ENCODE measurements around the gene RCAN2.
"Not testable (repeated sequence)": the region's sequence is repeated elsewhere in the genome, so short reads cannot be mapped to it uniquely, and the experiment has no call there.

Gene RCAN2

DNA sequence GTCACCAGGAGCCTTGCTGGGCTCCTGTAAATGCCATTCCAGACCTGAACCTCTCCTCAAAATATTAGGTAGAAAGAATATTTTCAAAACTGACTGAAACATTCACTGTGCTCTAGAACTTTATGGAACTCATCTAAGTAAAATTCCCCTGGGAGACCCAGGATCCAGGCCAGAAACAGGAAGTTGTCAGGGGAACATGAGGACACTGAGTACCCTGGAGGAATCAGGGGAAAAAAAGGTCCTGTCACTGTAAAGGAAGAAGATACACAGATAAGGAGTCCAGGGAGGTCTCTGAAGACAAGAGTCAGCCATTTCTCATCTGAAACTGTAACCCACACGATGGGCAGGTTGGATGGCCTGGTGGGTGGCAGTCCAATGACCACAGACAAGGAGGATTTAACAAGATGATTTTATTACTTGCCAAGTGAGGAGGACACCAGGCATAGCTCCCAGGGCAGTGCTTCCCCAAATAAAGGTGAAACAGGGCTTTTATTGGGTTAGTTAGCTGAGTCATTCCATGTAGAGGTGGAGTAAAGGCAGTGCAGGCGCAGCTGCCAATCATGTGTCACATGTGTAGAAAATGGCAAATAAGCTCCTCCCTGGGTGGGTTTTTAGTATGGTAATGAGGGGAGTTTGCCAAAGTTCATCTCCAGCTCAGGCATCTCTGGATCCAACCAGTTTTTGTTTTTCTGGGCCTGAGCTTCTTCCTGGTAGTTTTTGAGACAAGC lies 138.5 kb downstream of the RCAN2 start:
- ATAC-seq (replicated peaks) (no peak), DNase-seq (no peak)
- Mint-ChIP-seq H3K36me3 (ENCODE audit: insufficient read depth) (no peaks in the 10 kb centered on the region), H3K27me3 (peaks cover 0 to 6% of the 10 kb centered on the region in 2 donors), H3K4me3 (no peak overlapping the region), H3K4me1 (ENCODE audit: low read depth in 2 of 2) (peaks cover 4 to 6% of the 10 kb centered on the region in 2 donors), H3K27ac (no peak overlapping the region), H3K9me3 (no peaks in the 10 kb centered on the region)

DNA sequence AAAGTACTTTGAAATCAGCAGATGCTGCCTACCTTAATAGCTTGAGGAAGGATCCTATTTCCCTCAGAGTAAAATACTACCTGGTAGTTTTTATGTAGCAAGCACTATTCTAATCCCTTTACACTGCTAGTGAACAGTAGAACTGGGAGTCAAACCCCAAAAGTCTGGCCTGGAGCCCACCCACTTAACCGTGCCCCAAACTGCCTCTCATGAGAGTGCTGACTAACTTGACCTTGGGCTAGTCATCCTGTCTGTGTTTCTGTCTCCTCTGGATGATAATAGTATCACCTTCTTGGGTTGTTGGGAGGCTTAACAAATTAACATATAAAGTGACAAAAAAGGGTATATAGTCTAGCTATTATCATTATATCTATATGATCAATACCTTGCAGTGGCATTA lies 140.5 kb downstream of the RCAN2 start:
- Mint-ChIP-seq H3K4me3 (no peak overlapping the region), H3K27ac (no peak overlapping the region), H3K27me3 (peaks cover 0 to 6% of the 10 kb centered on the region in 2 donors), H3K9me3 (no peaks in the 10 kb centered on the region), H3K4me1 (ENCODE audit: low read depth in 2 of 2) (no peaks in the 10 kb centered on the region), H3K36me3 (ENCODE audit: insufficient read depth) (no peaks in the 10 kb centered on the region)
- no peak for DNase-seq
- no peak for ATAC-seq (replicated peaks)

DNA sequence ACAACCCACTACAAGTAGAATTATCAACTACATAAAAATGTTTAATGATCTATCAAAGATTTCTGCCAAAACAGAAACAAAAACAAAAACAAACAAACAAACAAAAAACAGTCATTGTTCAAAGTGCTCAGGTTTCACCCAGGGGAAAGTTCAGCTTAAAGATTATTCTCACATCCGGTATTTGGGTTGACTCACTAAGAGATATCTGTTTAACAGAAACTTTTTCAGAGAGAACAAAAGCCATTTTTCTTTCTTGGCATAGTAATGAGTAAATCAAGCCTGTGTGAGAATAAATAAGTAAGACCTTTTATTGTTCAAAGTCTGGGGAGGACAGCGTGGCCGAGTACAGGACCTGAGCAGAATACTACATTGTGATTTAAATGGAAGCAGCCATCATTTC lies 143.6 kb downstream of the RCAN2 start:
- Mint-ChIP-seq H3K4me1 (ENCODE audit: low read depth in 2 of 2) (no peaks in the 10 kb centered on the region), H3K4me3 (no peak overlapping the region), H3K27ac (no peak overlapping the region), H3K36me3 (ENCODE audit: insufficient read depth) (no peaks in the 10 kb centered on the region), H3K9me3 (no peaks in the 10 kb centered on the region), H3K27me3 (peaks cover 6 to 14% of the 10 kb centered on the region in 2 donors)
- DNase-seq (no peak), ATAC-seq (replicated peaks) (no peak)

DNA sequence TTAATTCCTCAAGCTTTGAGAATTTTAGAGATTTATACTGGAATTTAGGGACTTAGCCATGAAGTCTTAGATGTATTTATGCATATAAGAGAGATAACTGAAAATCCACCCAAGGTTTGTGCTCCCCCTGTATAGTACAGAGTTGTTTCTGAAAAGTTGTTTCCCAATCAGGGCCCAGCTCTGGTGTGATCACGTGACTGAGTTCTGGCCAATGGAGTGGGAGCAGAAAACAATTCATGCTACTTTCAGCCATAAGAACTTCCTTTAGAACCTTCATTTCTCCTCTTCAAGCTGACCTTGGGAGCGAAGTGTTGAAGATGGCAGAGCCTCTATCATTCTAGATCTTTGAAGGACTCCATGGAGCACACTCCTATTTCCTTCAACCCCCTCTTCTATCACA lies 151.0 kb downstream of the RCAN2 start:
- H3K36me3 Mint-ChIP-seq (ENCODE audit: insufficient read depth) = no peaks in the 10 kb centered on the region
- no peaks in the 10 kb centered on the region for H3K9me3 Mint-ChIP-seq
- H3K4me1 Mint-ChIP-seq (ENCODE audit: low read depth in 2 of 2) = no peaks in the 10 kb centered on the region
- ATAC-seq (replicated peaks) (no peak), DNase-seq (no peak)
- no peak overlapping the region for H3K4me3 Mint-ChIP-seq
- H3K27ac Mint-ChIP-seq = no peak overlapping the region
- H3K27me3 Mint-ChIP-seq = peaks cover 21 to 23% of the 10 kb centered on the region in 2 donors

DNA sequence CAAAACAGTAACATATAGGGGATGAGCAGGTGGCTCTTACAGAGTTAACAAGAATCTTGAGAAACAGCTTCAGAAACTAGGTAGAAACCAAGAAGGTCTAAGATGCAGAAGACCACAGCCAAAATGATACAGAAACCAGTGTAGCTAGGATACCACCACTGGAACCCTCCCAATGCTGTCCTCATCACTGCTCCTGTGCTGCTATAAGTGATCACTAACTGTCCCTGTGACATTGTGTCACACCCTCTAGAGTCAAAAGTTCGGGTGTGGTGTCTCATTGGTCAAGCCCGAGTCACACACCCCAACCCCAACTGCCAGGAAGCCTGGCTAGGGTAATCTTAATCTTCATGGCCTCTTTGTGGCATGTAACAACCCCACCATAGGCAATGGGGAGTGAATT lies 153.1 kb downstream of the RCAN2 start:
- H3K27me3 Mint-ChIP-seq = peaks cover 18 to 21% of the 10 kb centered on the region in 2 donors
- ATAC-seq (replicated peaks) (no peak), DNase-seq (no peak)
- no peaks in the 10 kb centered on the region for H3K9me3 Mint-ChIP-seq
- H3K4me3 Mint-ChIP-seq = no peak overlapping the region
- no peaks in the 10 kb centered on the region for H3K4me1 Mint-ChIP-seq (ENCODE audit: low read depth in 2 of 2)
- H3K36me3 Mint-ChIP-seq (ENCODE audit: insufficient read depth) = no peaks in the 10 kb centered on the region
- no peak overlapping the region for H3K27ac Mint-ChIP-seq

DNA sequence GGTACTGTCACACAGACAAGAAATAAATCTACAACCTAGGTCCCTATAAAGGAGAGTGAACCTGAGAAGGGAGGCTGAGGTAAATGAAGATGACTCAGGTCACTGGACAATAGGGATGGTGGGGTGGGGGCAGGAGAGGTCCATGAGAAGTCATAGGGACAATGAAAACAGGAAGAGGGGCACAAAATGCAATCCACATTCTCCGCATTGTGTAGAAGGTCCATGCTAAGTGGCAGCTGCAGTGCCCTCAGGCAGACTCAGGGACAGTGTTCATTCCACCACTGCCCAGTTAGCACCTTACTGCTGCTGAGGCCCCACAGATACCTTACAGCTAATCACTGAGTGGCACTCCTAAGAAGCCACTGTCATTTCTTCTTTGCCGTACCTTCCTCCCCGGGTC lies 156.8 kb downstream of the RCAN2 start:
- Mint-ChIP-seq H3K27ac (no peak overlapping the region), H3K4me3 (no peak overlapping the region), H3K27me3 (peaks cover 7 to 21% of the 10 kb centered on the region in 2 donors)

DNA sequence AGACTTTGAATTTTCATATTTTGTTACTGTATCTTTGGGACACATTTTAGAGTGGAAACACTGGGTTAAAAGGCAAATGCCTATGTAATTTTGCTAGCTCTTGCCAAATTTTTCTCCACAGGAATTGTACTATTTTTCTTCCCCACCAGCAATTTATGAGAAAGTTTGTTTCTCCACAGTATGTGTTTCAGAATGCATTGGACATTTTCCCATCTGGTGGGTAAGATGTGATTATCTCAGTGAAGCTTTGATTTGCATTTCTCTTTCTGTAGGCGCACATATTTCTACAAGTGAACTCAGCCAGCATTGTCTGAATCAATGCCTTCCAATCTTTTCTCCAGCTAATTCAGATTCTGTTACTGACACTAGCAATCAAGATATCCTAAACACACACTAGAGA lies 157.8 kb downstream of the RCAN2 start:
- Mint-ChIP-seq H3K27me3 (peaks cover 7 to 21% of the 10 kb centered on the region in 2 donors), H3K36me3 (ENCODE audit: insufficient read depth) (no peaks in the 10 kb centered on the region), H3K9me3 (no peaks in the 10 kb centered on the region), H3K4me3 (no peak overlapping the region), H3K4me1 (ENCODE audit: low read depth in 2 of 2) (no peaks in the 10 kb centered on the region), H3K27ac (no peak overlapping the region)
- DNase-seq = no peak
- ATAC-seq (replicated peaks) = no peak

More for the DNA sequence above, 156.8 kb downstream of the RCAN2 start:
- Mint-ChIP-seq H3K4me1 (ENCODE audit: low read depth in 2 of 2) (no peaks in the 10 kb centered on the region), H3K36me3 (ENCODE audit: insufficient read depth) (no peaks in the 10 kb centered on the region), H3K9me3 (no peaks in the 10 kb centered on the region)
- DNase-seq (no peak), ATAC-seq (replicated peaks) (no peak)

DNA sequence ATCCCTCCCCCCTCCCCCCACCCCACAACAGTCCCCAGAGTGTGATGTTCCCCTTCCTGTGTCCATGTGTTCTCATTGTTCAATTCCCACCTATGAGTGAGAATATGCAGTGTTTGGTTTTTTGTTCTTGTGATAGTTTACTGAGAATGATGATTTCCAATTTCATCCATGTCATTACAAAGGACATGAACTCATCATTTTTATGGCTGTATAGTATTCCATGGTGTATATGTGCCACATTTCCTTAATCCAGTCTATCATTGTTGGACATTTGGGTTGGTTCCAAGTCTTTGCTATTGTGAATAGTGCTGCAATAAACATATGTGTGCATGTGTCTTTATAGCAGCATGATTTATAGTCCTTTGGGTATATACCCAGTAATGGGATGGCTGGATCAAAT lies 158.8 kb downstream of the RCAN2 start:
- not testable (repeated sequence) for H3K27ac Mint-ChIP-seq; H3K4me1 Mint-ChIP-seq (ENCODE audit: low read depth in 2 of 2); DNase-seq; H3K36me3 Mint-ChIP-seq (ENCODE audit: insufficient read depth); H3K9me3 Mint-ChIP-seq; H3K4me3 Mint-ChIP-seq; ATAC-seq (replicated peaks)
- peaks cover 7 to 21% of the 10 kb centered on the region in 2 donors for H3K27me3 Mint-ChIP-seq

DNA sequence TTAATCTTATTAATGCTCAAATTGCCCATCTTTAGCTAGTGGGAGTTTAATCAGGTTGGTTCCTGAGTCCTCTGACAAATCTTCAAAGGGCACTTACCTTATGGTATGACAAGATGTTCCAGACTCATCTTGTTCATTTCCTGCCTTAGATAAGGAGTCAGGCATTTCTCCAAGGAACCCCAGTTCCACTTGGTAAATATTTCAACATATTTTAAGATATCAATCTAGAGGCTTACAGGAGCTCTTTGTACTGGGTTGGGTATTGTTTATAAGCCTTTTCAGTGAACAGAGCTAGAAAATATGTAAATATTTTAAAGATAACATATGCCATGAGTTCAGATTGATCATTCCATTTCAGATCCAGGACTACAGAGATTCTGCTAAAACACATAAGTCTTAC lies 159.8 kb downstream of the RCAN2 start:
- DNase-seq = no peak
- no peaks in the 10 kb centered on the region for H3K9me3 Mint-ChIP-seq
- H3K4me3 Mint-ChIP-seq = no peak overlapping the region
- ATAC-seq (replicated peaks) = no peak
- no peaks in the 10 kb centered on the region for H3K36me3 Mint-ChIP-seq (ENCODE audit: insufficient read depth)
- H3K4me1 Mint-ChIP-seq (ENCODE audit: low read depth in 2 of 2) = peaks cover 0 to 6% of the 10 kb centered on the region in 2 donors
- H3K27me3 Mint-ChIP-seq = peaks cover 6 to 19% of the 10 kb centered on the region in 2 donors
- H3K27ac Mint-ChIP-seq = no peak overlapping the region

DNA sequence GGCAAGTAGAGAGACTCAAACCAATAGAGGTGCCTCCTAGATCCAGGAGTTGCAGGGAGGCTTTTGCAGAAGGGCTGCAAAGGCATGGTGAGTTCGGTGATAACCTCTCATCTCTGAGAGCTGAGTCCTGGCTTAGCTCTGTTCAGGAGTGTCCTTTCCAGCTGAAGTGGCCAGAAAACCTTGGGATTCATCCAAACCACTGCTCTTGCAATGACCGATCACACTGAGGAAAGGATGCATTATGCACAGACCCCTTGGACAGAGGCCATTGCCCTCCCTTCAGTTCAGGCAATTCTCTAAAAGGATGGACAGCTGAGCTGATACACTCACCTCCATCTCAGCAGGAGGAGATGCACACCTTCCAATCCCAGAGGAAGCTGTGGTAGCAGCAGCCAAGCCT lies 161.7 kb downstream of the RCAN2 start:
- peaks cover 0 to 9% of the 10 kb centered on the region in 2 donors for H3K27me3 Mint-ChIP-seq
- H3K4me1 Mint-ChIP-seq (ENCODE audit: low read depth in 2 of 2) = peaks cover 9 to 18% of the 10 kb centered on the region in 2 donors
- H3K4me3 Mint-ChIP-seq = no peak overlapping the region
- DNase-seq = no peak
- peak overlapping the region in 1 of 2 donors; percentile 2 for H3K27ac Mint-ChIP-seq
- no peaks in the 10 kb centered on the region for H3K36me3 Mint-ChIP-seq (ENCODE audit: insufficient read depth)
- no peak for ATAC-seq (replicated peaks)
- H3K9me3 Mint-ChIP-seq = no peaks in the 10 kb centered on the region

DNA sequence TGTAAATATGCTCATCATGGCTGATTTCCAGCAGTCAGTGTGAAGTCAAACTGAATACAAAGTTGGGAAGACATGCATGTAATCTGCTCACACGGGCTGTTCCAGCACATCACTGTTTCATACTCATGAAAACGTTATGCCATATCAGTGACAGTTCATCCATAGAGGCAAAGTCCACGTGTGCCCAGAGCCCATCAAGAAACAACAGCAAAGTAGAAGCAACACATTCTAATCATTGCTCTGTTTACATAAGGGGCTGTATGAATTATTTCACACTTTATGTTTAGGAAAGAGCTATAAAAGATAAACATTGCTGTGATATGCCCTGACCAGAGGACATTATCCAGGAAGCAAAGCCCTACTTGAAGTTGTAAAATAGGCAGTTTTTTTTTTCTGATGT lies 163.5 kb downstream of the RCAN2 start:
- Mint-ChIP-seq H3K4me1 (ENCODE audit: low read depth in 2 of 2) (peaks cover 12 to 29% of the 10 kb centered on the region in 2 donors), H3K27ac (no peak overlapping the region), H3K4me3 (no peak overlapping the region), H3K36me3 (ENCODE audit: insufficient read depth) (no peaks in the 10 kb centered on the region), H3K27me3 (no peaks in the 10 kb centered on the region), H3K9me3 (no peaks in the 10 kb centered on the region)
- ATAC-seq (replicated peaks) = no peak
- no peak for DNase-seq

DNA sequence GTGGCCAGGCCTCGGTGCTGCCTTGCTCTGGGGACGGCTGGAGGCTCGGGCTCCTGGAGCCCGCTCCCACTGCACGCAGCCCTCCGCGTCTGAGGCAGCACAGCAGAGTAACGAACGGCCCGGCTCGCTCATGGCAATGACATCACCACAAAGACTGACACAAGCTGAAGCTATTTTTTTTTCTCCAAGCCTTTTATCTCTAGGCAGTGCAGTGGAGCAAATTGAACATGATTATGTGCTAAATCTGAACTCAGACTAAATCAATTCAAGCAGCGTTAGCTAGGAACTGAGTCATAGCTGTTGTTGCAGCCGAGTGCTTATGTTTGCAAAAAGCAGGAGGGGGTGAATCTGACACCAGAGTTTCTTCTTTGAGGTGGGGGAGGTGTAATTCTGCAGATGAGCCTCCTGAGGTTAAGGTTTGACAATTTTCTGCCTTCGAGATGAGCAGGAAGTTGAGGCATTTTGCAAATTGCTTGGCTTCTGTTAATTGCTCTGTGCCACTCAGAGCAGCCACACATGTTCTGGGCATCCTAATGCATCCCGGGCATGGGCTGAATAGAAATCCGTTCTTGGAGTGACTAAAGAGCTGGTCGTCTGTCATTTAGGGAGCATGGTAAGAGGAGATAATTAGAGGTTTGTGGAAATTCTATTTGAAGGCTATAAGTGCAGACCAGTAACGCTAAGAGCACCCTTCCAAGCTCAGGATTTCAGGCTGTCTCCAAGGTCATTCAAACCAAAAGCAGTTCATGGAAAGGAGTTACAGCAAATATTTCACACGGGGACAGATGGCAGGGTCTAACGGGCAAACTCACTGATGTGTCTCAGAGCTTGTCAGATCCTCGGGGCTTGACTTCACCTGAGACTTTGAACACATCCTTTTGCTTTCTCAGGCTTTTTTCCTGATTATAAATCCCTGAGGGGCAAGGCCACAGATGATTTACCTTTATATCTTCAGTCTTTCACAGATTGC lies 165.4 kb downstream of the RCAN2 start:
- H3K4me3 Mint-ChIP-seq = peak overlapping the region; percentile 55 to 73
- no peaks in the 10 kb centered on the region for H3K9me3 Mint-ChIP-seq
- no peaks in the 10 kb centered on the region for H3K36me3 Mint-ChIP-seq (ENCODE audit: insufficient read depth)
- H3K27ac Mint-ChIP-seq = peak overlapping the region; percentile 73 to 87
- DNase-seq (peak; percentile 15 to 38 (median 23)), ATAC-seq (replicated peaks) (peak; percentile 87)
- H3K27me3 Mint-ChIP-seq = no peaks in the 10 kb centered on the region
- H3K4me1 Mint-ChIP-seq (ENCODE audit: low read depth in 2 of 2) = peaks cover 14 to 34% of the 10 kb centered on the region in 2 donors

DNA sequence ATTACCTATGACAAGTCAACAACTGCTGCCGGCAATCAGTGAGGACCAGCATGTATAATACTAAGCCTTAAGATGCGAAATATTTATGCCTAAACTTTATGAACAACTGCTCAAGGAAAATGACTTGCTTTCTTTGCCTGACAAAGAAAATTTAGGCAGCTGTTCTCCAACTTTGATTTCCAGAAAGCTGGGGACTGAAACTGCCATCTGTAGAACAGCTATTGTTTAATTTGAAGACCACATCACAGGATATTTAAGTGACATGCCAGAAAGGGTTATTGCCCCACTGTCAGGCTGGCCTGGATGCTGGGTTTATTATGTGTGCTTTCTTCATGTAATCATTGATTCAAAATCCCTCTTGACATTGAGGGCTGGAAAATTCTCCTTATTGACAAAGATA lies 166.5 kb downstream of the RCAN2 start:
- Mint-ChIP-seq H3K27ac (peak overlapping the region; percentile 73 to 87), H3K27me3 (no peaks in the 10 kb centered on the region)
- DNase-seq = no peak

More for the DNA sequence above, 166.5 kb downstream of the RCAN2 start:
- no peaks in the 10 kb centered on the region for H3K36me3 Mint-ChIP-seq (ENCODE audit: insufficient read depth)
- peak overlapping the region; percentile 55 to 73 for H3K4me3 Mint-ChIP-seq
- ATAC-seq (replicated peaks) = no peak
- H3K9me3 Mint-ChIP-seq = no peaks in the 10 kb centered on the region
- H3K4me1 Mint-ChIP-seq (ENCODE audit: low read depth in 2 of 2) = peaks cover 14 to 34% of the 10 kb centered on the region in 2 donors

Measured in effector memory CD8-positive, alpha-beta T cell (primary cell).